Measurements from ENCODE around the gene LILRB5. TPM values are rescaled to one million over a fixed set of nuclear protein-coding genes. Genes with fewer than 3 reads are reported as not detected.

LILRB5 gene
- total RNA-seq, 1 donor from 2014 or later: 9.1 TPM

DNA sequence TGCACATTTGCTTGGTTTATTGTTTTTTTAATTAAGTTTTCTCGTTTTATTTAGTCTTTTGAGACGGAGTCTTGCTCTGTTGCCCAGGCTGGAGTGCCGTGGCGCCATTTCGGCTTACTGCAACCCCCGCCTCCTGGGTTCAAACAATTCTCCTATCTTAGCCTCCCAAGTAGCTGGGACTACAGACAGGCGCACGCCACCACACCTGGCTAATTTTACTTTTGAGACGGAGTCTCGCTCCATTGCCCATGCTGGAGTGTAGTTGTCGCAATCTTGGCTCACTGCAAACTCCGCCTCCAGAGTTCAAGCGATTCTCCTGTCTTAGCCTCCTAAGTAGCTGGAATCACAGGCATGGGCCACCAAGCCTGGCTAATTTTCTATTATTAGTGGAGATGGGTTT lies 55.1 kb downstream of the LILRB5 start:
- Histone ChIP-seq H3K27ac (peak overlapping the region; percentile 95), H3K4me3 (peak overlapping the region; percentile 90), H3K27me3 (no peaks in the 10 kb centered on the region), H3K36me3 (peaks cover 58% of the 10 kb centered on the region), H3K9me3 (no peaks in the 10 kb centered on the region), H3K4me1 (peaks cover 54% of the 10 kb centered on the region)
- intact Hi-C loops (cut with DNase I): no loop called here
- DNase-seq (no peak), ATAC-seq (no peak)
- no peak for TF ChIP-seq CTCF (IDR thresholded peaks at IDR 0.05)

DNA sequence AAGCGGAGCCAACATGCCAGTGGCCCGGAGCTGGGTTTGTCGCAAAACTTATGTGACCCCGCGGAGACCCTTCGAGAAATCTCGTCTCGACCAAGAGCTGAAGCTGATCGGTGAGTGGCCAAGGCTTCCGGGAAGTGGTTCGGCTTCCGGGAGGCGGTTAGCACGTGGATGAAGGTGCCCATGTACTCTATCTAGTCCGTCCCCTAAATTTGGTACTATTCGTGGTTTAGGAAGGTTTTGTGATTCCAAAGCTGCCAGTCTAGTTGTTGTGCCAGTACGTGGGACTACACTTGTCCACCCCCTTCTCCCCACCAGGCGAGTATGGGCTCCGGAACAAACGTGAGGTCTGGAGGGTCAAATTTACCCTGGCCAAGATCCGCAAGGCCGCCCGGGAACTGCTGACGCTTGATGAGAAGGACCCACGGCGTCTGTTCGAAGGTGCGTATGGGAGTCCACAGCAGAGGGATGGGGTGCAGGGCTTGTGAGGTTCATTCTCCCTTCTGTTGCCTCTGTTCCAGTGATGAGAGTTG lies 55.8 kb downstream of the LILRB5 start:
- no peak for TF ChIP-seq CTCF (IDR thresholded peaks at IDR 0.05)
- DNase-seq (no peak), ATAC-seq (no peak)
- intact Hi-C loops (cut with DNase I): no loop called here
- H3K9me3 ChIP-seq: no peaks in the 10 kb centered on the region
- H3K27ac ChIP-seq: peak overlapping the region; percentile 95
- peak overlapping the region; percentile 90 for H3K4me3 ChIP-seq
- peaks cover 46% of the 10 kb centered on the region for H3K4me1 ChIP-seq
- H3K27me3 ChIP-seq: no peaks in the 10 kb centered on the region
- peaks cover 51% of the 10 kb centered on the region for H3K36me3 ChIP-seq

Small RNA genes within 50 kb of the gene (microRNA-seq; reads per million reads assigned to microRNA genes)
- not detected for gene MIR4752 (ENCODE audit: borderline microRNAs expressed)

Other genes starting within 250 kb of the LILRB5 start
- 1.1 TPM for gene VSTM1, start 193.4 kb downstream of the LILRB5 start, total RNA-seq
- not detected for gene TARM1, start 175.9 kb downstream of the LILRB5 start, total RNA-seq
- 59.5 TPM for gene OSCAR, start 156.5 kb downstream of the LILRB5 start, total RNA-seq
- gene NDUFA3, start 154.4 kb downstream of the LILRB5 start, total RNA-seq: 115 TPM
- 19.5 TPM for gene TFPT, start 141.6 kb downstream of the LILRB5 start, total RNA-seq
- gene PRPF31, start 141.5 kb downstream of the LILRB5 start, total RNA-seq: 44.9 TPM
- gene CNOT3, start 119.5 kb downstream of the LILRB5 start, total RNA-seq: 39.4 TPM
- 9.2 TPM for gene LENG1, start 97.6 kb downstream of the LILRB5 start, total RNA-seq
- gene TMC4, start 84.1 kb downstream of the LILRB5 start, total RNA-seq: 48.3 TPM
- gene MBOAT7, start 67.7 kb downstream of the LILRB5 start, total RNA-seq: 57.9 TPM
- gene TSEN34, start 66.0 kb downstream of the LILRB5 start, total RNA-seq: 34.7 TPM
- gene RPS9, start 56.4 kb downstream of the LILRB5 start, total RNA-seq: 1,039 TPM
- 61.5 TPM for gene LILRB3, start 34.3 kb downstream of the LILRB5 start, total RNA-seq
- gene LILRA6, start 14.5 kb downstream of the LILRB5 start, total RNA-seq: 21.4 TPM
- 18.8 TPM for gene LILRB2, start 23.8 kb upstream of the LILRB5 start, total RNA-seq
- 13.5 TPM for gene LILRA5, start 55.9 kb upstream of the LILRB5 start, total RNA-seq
- gene LILRA4, start 81.9 kb upstream of the LILRB5 start, total RNA-seq: 4.8 TPM
- 87.8 TPM for gene LAIR1, start 107.7 kb upstream of the LILRB5 start, total RNA-seq
- not detected for gene TTYH1, start 158.2 kb upstream of the LILRB5 start, total RNA-seq
- gene LENG8, start 191.9 kb upstream of the LILRB5 start, total RNA-seq: 191 TPM
- 7.2 TPM for gene LENG9, start 206.5 kb upstream of the LILRB5 start, total RNA-seq
- gene CDC42EP5, start 216.0 kb upstream of the LILRB5 start, total RNA-seq: 38.2 TPM
- not detected for gene LAIR2, start 245.6 kb upstream of the LILRB5 start, total RNA-seq

Data from upper lobe of right lung (tissue), 1 donor.